ENCODE results near the gene G6PC3.

DNA sequence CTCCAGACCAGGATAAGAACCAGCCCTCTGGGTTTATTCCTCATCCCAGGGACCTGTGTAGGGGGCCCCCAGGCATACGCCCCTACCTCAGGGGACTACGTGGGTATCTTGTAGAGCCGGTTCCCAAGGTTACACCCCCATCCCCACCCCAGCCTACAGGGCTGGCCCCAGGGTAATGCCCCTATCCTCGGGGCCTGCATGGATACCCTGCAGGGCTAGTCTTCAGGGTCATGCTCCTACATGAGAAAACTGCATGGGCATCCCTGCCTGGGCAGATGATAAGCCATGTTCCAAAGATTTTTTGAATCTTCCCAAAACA lies 38.7 kb downstream of the G6PC3 start:
- TF ChIP-seq, protein P1, sequence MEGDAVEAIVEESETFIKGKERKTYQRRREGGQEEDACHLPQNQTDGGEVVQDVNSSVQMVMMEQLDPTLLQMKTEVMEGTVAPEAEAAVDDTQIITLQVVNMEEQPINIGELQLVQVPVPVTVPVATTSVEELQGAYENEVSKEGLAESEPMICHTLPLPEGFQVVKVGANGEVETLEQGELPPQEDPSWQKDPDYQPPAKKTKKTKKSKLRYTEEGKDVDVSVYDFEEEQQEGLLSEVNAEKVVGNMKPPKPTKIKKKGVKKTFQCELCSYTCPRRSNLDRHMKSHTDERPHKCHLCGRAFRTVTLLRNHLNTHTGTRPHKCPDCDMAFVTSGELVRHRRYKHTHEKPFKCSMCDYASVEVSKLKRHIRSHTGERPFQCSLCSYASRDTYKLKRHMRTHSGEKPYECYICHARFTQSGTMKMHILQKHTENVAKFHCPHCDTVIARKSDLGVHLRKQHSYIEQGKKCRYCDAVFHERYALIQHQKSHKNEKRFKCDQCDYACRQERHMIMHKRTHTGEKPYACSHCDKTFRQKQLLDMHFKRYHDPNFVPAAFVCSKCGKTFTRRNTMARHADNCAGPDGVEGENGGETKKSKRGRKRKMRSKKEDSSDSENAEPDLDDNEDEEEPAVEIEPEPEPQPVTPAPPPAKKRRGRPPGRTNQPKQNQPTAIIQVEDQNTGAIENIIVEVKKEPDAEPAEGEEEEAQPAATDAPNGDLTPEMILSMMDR (IDR thresholded peaks at IDR 0.05), result no peak
- no peak for TF ChIP-seq POLR2A (IDR thresholded peaks at IDR 0.05)

All from thyroid gland (tissue), 4 donors.